AG04449 (cell line): Measurements from ENCODE around the gene NAGPA.

Source experiments
- CTCF ChIA-PET: fragments of 350-600 bp; formaldehyde crosslinking; extraction: SDS; loops from one replicate; lab custom pipeline; 2021; ENCODE audit warnings: antibody characterized with exemption; lab: Yijun Ruan, JAX
- POLR2A ChIA-PET: fragments of 400-600, 350-600 bp; formaldehyde crosslinking; extraction: SDS; loops from one replicate; lab custom pipeline; 2020; ENCODE audit warnings: antibody characterized with exemption, inconsistent platforms; lab: Yijun Ruan, JAX
- DNase-seq: peaks from one replicate; pipeline ENCODE4 v3.0.0-alpha.2; 2010; ENCODE audit warnings: low read depth, low spot score
- H3K4me3 ChIP-seq: 2 replicates; pipeline ENCODE4 v1.5.1; 2011; ENCODE audit warnings: low read depth, mild to moderate bottlenecking, control low read depth, low read length
- CTCF ChIP-seq: IDR thresholded peaks from one replicate; pipeline ENCODE4 v1.5.1; 2011; ENCODE audit warnings: mild to moderate bottlenecking, moderate library complexity, low read length, control low read depth, inconsistent platforms; ENCODE audit not compliant: insufficient read depth; ENCODE audit errors: missing control alignments

The NAGPA gene

DNA sequence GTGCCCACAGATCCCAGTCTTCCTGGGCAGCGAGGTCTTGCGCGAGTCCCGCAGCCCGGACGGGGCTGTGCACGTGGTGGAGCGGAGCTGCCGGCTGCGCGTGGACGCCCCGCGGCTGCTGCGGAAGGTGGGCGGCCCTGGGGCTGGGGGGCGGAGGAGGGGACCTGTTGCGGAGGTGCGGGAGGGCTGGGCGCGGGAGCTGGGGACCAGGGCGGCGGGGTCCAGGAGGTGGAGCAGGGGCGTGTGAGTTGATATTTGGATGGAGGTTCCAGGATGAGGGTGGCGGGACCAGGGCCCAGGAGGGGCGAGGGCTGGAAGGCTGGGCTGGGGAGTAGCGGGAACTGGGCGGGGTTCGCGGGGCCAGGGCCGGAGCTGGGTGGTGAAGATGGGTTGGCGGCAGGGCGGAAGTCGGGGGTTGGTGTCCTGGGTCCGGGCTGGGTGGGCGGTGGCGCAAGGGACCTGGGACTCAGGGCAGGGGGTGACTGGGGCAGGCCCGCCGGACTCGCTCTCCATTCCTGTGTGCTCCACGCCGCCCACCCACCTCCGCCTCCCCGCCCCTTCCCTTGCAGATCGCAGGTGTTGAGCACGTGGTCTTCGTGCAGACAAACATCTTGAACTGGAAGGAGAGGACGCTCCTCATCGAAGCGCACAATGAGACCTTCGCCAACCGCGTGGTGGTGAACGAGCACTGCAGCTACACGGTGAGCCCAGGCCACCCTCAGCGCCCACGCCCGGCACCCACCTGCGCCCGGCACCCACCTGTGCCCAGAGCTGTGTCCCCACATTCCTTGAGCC is 46.0 kb downstream of the NAGPA start:
- ChIA-PET CTCF (no interaction called here), POLR2A (no interaction called here)
- H3K4me3 ChIP-seq = no peak overlapping the region
- DNase-seq = no peak
- no peak for TF ChIP-seq CTCF

- no peak overlapping the region for H3K4me3 ChIP-seq
- ChIA-PET POLR2A (no interaction called here), CTCF (interaction anchor here (1.2 kb wide), 1 partner anchor 10 kb away, joined by 3 read pairs; no protein-coding TSS in a partner anchor)
- no peak for TF ChIP-seq CTCF
- DNase-seq = no peak
Measured at GRCh38 chr16:4987250-4987579, 46.5 kb downstream of the NAGPA start.

GRCh38 chr16:4984174-4984990 is 49.4 kb downstream of the NAGPA start:
- DNase-seq = no peak
- ChIA-PET CTCF (no interaction called here), POLR2A (no interaction called here)
- H3K4me3 ChIP-seq = no peak overlapping the region
- no peak for TF ChIP-seq CTCF

DNA sequence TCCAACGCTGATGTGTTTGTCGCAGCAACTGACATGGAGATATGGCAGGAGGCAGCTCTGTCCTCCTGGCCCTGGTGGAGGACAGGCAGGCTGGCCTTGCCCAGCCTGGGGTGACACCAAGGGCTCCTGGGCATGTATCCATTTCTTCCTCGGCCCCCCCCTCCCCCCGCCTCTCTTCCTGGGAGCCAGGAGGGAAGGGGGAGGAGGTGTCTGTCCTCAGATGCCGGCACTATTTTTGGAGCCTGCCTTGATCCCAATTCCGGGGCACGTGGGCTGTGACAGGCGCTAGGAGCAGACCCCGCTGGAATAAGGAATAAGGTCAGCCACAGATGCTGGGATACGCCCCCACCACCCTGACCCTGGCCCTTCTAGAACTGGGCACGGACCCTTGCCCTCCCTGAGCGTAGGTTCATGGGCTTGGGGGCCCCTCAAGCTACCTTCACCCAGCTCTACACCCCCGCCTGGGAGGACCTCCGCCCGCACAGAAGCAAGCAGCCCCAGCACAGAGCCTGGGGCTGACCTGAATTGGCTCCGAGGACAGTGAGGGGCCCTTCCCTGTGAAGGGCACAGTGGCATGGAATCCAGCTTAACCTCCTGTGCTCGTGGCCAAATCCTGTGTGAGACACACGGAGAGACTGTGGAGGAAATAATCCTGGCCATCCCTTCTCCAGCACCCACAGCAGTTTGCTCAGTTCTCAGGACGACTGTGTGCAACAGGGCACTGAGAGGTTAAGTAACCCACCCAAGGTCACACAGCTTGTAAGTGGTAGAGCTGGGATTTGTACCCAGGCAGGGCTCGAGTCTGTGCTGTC is 51.5 kb downstream of the NAGPA start:
- H3K4me3 ChIP-seq = no peak overlapping the region
- POLR2A ChIA-PET = no interaction called here
- no peak for TF ChIP-seq CTCF
- DNase-seq = no peak
- CTCF ChIA-PET = no interaction called here

GRCh38 chr16:4981473-4981872 is 52.3 kb downstream of the NAGPA start:
- DNase-seq = no peak
- POLR2A ChIA-PET = no interaction called here
- CTCF ChIA-PET = no interaction called here
- H3K4me3 ChIP-seq = no peak overlapping the region
- TF ChIP-seq CTCF = no peak
